ENCODE data around the gene FIP1L1.
"Not testable (repeated sequence)": the region's sequence is repeated elsewhere in the genome, so short reads cannot be mapped to it uniquely, and the experiment has no call there.

Gene FIP1L1

DNA sequence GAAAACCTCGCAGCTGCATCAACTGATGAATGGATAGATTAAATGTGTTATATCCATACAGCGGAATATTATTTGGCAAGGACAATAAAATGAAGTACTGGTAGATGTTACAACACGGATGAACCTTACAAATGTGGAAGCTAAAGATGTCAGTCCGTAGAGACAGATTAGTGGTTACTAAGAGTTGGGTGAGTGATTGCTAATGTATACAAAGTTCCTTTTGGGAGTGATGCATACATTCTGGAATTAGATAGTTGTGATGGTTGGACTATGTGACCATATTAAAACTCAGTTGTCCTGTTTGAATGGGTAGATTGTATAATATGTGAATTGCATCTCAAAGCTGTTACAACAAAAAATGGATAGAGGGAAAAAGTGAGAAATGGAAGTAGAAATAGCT, 2.8 kb downstream of the FIP1L1 start:
- no peak for DNase-seq

DNA sequence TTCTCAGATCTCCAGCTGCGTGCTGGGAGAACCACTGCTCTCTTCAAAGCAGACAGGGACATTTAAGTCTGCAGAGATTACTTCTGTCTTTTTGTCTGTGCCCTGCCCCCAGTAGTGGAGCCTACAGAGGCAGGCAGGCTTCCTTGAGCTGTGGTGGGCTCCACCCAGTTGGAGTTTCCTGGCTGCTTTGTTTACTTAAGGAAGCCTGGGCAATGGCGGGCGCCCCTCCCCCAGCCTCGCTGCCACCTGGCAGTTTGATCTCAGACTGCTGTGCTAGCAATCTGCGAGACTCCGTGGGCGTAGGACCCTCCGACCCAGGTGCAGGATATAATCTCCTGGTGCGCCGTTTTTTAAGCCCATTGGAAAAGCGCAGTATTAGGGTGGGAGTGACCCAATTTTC, 32.0 kb downstream of the FIP1L1 start:
- DNase-seq = not testable (repeated sequence)

DNA sequence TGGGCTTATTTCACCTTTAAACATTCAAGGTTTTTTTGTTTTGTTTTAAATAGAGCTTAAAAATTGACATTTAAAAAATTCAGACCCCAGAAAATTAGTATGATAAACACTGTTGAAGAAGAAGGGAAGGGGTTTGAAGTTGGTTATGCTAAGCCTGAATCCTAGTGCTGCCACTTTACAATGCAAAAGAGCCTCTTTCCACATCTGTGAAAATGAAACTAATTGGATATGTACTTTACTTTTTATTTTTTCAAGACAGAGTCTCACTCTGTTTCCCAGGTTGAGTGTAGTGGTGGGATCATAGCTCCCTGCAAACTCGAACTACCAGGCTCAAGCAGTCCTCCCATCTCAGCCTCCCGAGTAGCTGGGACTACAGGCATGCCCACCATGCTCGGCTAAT, 41.8 kb downstream of the FIP1L1 start:
- DNase-seq = no peak

DNA sequence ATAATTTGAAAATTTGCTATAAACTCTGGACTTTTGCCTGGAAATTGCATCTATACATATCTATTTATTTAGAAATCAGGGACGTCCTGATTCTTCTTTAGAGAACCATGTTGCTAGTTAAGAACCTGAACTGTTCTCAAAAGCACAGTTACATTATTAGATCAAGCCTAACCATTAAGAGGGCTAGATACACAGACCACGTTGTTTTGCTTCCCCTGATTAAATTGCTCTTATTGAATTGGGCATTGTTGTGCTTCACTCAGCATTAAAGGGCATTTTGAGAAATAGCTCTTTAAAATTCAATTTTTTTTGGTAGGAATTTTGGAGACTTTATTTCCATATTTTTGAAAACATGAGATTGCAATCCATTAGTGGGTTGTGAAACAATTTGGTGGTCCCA, 44.4 kb downstream of the FIP1L1 start:
- no peak for DNase-seq

DNA sequence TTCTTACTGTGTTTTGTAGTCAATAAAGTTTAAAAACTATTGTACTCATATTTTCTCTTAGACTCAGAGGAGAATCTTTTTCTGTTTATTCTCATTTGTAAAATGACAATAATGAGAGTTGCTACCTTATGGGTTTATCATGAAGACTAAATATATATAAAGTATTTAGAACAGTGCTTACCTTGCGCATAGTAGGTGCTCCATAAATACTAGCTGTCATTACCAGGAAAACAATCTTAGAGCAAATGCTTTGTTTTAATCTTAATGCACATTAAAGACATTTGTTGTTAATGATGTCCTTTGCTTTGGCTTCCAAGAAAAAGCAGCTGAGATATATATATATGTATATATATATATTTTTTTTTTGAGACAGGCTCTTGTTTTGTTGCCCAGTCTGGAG, 44.9 kb downstream of the FIP1L1 start:
- DNase-seq = no peak

DNA sequence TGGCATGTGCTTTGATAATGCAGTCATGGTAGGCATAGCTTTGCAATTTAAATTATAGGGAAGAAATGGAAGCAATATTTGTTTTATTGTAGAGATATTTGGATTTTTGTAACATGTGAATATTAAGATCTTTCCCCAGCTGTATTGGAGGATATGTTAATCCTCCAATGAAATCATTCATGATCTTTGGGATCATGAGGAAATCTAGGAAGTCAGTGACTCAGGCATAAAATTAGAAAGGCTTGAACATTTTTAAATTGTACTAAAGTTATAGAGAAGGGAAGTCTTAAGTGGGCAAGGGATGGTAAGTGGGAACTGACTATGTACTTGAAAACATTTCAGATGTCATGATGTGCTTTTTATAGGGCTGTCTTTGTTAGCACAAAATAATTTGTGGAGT, 46.8 kb downstream of the FIP1L1 start:
- no peak for DNase-seq

DNA sequence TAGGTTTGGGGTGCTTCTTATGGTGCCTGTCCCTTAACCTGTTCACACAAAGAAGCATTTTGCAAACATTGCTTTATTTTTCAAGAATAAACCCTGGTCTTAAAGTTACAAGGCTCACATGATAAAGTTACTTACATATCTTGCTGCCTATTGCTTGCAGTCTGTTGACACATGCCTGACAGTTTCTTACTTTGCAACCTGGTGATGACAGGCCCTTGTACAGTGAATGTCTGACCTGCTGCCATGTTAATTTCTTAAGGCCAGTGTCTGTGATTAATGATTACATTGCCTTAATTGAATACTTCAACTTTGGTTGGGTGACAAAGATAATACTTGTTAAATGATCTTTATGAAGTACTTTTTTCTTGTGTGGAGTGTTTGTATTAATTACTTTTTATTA, 49.9 kb downstream of the FIP1L1 start:
- DNase-seq = no peak

DNA sequence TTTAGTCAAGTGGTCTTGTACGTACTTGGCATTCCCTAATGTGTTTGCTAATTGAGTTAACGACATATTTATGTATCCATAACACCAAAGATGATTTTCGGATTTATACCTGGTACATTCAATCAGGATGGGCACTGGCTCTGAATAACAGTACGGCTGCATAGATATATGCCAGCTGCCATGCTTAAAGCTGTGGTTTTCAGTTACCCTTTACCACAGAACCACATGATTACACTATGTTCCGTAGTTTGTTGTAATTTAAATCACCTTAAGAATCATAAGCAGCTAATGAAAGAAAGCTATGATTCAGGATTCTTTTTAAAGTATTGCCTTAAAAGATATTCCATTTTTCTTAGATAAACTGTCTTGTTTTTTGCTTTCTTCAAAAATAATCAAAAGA, 53.6 kb downstream of the FIP1L1 start:
- no peak for DNase-seq

DNA sequence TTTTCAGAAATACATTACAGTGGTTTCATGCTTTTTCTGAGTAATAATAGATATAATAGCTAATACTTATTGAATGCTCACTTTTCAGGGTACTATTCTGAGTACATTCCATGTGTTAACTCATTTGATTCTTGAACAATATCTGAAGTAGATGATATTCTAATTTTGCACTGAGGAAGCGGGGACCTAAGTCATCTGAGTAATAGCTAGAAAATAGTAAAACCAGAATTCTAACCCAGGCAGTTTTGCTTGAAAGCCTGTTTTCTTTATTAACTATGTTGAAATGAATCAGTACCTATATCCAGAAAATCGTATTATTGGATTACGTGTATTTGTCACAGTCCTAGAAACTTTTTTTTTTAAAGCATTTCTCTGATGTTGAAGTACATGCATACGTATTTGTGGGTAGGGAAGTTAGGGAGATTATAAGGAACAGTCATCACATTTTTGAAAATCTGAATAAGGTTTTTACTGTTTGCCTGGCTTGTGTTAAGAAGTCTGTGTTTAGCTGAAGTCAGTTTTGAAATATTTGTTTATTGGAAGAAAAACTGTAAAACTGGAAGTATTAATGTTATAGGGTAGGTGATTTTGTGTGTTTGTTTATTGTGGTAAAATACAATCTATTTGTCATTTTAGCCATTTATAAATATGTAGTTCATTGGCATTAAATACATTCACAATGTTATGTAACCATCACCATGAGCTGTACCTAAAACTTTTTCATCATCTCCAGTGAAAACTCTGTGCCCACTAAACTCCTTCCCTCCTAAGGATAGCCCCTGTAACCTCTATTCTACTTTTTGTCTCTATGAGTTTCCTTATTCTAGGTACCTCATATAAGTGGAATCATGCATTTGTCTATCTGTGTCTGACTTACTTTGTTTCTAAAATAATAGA, 55.3 kb downstream of the FIP1L1 start:
- no peak for DNase-seq

DNA sequence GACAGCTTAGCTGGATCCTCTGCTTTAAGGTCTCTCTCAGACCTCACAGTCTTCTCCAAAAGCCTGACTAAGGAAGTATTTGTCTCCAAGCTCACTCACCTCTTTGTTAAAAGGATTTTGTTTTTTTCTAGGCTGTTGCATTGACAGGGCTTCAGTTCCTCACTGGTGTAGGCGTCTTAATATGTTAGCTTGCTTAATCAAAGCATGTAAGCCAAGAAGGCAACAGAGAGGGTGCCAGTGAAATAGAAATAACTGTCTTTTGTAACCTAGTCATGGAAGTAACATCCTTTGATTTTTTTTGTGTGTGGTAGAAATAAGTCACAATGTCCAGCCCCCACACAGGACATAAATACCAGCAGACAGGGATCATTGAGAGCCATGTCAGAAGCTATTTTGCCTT, 58.8 kb downstream of the FIP1L1 start:
- DNase-seq = no peak

DNA sequence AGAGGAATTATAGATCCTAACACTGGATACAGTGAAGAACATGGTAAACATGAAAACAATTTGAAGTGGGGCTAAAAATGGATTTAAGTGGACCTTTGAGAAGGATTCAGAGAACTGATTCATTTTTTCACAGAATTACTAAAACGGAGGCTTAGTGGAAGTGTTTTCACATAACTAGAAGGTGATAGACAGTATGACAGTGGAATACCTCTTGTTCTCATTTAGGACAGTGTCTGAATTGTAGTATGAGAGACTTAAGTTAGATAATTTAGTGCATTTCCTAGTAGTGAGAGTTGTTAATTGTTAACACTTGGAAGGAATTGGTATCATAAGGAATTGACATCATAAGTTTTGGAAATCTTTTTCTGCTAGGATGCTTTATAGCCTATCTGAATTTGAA, 64.1 kb downstream of the FIP1L1 start:
- DNase-seq = no peak

DNA sequence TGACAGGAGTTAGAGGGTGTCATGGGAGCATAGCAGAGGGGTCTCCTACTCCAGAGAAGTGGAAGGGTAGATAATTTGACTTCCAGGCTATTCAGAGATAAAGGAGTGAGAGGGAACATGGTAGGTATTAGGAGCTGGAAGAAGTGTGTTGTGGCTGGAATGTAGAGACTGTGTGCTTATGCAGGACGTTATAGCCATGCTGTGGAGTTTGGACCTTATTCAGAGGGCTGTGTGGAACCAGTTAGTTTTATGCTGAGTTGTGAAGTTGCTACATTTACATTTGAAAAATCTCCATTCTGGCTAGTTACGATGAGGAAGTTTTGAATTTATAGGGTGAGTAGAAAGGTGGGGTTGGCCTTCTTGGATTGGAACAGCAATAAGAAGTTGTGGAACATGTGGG, 67.5 kb downstream of the FIP1L1 start:
- no peak for DNase-seq

DNA sequence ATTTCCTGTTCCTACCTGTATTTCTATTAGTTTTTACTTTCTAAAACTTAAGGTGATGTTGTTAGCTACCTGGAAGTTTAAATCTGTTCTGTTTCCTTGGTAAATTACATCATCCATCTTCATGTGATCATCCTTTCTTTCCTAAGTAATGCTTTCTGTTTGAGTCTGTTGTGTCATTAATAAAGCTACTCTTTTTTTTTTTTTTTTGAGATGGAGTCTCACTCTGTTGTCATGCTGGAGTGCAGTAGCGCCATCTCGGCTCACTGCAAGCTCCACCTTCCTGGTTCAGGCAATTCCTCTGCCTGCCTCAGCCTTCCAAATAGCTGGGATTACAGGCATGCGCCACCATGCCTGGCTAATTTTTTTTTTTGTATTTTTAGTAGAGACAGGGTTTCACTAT, 73.3 kb downstream of the FIP1L1 start:
- no peak for DNase-seq

DNA sequence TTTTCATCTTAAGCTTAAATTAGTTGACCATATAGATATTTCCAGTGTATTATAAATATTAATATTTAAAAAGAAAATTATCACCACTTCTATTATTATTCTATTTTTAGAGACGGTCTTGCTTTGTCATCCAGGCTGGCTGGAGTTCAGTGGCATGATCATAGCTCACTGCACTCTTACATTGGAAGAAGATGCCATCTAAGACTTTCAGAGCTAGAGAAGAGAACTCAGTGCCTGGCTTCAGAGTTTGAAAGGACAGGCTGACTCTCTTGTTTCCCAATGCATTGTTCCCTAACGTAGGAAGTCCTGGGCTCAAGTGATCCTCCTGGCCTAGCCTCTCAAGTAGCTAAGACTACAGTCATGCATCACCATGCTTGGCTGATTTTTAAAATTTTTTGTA, 75.9 kb downstream of the FIP1L1 start:
- no peak for DNase-seq

DNA sequence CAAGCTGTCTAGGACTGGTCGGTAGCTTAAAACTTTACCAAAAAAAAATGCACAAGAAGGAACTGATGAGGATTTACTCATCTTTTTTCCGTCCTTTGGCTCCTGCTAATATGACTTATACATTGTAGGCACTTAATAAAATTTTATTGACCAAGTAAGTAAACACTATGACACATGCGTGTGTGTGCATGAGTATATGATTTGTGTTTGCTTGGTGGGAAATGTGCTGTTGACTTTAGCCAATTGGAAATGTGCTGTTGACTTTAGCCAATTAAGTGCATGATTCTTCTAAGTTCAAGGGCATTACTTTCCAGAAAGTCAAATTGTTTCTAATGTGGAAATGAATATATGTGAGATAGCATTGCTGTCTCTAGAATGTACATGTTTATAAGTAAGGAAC, 78.3 kb downstream of the FIP1L1 start:
- no peak for DNase-seq

DNA sequence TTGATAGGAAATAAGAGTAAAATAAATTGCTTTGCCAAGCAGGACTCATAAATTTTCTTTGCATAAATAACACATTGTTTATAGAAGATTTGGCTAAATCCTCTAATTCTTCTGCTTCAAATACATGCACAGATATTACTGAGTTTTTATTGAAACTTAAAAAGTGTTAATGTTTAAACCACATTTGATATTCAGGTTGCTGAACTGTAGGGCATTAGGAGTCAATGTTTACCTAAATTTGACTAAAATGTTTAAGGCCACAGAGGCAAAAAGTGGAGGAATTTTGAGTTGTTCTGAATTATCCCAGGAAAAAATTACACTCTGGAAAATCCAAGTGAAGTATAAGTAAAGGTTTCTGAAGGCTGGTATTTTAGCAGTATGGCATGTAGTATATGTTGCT, 78.7 kb downstream of the FIP1L1 start:
- DNase-seq = no peak

DNA sequence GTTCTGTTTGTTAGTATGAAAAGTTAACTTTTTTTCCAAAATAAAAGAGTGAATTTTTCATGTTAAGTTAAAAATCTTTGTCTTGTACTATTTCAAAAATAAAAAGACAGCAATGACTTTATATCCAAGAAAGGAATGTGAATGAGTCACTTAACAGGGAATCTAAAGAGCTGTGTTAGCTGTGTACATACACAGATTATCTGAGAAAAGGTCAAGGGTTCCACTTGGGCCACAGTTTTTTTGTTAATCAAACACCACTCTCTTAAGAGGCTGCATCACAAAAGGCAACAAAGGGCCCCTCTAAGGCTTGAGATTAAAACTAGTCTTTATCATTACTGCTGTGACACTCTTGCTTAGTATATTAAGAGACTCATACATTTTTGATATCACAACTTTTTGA, 82.1 kb downstream of the FIP1L1 start:
- no peak for DNase-seq

DNA sequence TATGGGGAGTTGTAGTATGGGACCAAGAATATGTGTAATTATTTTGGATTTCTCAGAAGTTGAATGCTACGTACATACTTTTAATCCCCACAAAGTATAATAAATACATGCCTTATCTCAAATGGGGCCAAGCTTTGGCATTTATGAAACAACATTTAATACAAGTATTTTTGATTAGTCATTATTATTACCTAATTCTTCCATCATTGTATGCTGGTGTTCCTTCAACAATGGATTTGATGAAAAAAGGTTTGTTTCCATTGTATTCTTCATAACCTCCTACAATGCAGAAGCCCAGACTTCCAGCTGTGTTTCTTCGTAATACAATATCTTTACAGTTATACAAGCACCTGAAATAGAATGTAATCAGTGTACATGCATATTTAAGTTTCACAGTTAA, 83.8 kb downstream of the FIP1L1 start:
- DNase-seq = no peak

DNA sequence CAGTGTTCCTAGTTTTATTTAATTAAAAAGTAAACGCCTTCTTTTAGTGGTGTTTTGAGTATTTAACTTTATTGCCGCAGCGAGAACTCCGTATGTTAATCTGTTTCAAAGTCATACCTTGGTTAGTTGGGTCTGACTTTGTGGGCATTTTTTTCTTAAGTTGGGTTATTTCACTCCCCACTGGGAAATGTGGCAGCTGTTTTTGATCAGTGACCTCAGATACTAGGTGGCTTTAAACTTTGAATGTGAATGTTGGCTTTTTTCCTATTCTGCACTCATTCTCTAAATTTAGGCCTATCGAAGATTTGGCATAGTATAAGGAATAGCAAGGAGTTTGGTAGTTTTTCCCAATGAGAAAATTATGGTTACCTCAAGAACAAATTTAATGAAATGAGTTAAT, 85.9 kb downstream of the FIP1L1 start:
- DNase-seq = no peak

DNA sequence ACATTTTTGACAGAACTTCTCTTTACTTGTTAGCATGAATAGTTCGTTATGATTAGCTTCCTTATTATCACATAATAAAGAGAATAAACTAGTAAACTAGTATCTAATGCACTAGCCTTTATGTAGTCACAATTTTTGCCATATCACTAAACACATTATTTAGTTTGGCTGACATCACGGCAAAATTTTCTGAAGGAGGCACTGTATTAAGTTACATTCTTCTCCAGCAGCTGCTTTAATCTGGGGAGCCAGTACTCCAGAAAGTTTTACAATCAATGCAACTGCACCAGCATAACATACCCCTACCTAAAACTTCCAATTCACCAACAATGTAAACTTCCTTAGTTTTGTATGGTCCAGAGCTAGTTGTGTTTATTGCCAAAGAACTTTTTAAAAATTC, 87.8 kb downstream of the FIP1L1 start:
- no peak for DNase-seq

DNA sequence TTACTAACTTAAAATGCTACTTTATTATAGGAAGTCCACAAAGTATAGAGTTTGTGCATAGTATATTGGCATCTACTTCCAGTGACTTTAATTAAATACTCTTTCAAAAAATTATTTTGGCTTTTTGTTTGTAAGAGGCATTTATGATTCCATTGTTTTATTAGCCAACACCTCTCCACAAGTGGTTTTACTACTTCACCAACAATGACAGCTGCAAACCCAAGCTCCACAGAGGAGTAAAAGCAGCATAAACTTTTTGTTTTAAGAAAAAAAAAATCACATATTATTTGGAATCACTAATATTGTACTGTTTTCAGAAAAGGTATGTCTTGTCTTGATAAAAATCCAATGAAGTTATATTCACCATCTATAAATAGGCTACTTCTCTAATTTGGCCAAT, 88.5 kb downstream of the FIP1L1 start:
- DNase-seq = no peak

DNA sequence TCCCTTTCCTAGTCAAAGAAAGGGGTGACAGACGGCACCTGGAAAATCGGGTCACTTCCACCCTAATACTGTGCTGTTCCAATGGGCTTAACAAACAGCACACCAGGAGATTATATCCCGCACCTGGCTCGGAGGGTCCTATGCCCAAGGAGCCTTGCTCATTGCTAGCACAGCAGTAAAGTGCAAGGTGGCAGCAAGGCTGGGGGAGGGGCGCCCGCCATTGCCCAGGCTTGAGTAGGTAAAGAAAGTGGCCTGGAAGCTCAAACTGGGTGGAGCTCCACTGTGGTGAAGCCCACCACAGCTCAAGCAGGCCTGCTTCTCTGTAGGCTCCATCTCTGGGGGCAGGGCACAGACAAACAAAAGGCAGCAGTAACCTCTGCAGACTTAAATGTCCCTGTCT, 89.1 kb downstream of the FIP1L1 start:
- not testable (repeated sequence) for DNase-seq

DNA sequence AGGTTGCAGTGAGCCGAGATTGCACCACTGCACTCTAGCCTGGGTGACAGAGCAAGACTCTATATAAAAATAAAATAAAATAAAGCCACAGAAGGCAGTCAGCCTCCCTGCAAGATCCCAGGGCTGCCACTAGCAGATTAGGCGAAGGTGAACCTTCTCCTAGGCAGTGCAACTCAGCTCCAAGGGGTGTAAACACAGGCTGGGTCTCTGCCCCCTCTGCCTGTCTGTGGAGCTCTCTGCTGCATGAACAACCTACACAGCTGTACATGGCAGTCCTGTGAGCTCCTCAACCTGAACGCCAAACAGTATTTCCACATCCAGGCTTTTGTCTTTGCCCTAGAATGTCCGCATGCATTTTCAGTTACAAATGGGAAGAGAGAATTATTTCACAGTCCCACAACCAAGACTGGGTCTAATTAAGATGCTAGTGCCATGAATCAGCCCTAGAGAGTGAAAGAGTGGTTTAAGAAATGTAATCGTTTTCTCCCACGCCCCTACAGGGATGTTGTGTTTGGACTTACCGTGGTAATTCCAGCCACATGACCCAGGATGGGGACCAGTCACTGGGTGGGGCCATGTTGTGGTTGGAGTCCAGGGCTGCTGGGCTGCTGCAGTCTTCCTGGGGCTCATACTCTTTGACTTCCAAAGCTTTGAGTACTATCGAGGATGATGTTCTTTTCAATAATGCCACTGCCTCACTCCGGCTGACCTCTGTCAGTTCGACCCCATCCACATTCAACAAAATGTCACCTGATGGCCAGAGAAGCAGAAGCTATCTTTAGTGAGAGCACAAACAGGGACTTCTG, 99.0 kb downstream of the FIP1L1 start:
- DNase-seq = no peak

DNA sequence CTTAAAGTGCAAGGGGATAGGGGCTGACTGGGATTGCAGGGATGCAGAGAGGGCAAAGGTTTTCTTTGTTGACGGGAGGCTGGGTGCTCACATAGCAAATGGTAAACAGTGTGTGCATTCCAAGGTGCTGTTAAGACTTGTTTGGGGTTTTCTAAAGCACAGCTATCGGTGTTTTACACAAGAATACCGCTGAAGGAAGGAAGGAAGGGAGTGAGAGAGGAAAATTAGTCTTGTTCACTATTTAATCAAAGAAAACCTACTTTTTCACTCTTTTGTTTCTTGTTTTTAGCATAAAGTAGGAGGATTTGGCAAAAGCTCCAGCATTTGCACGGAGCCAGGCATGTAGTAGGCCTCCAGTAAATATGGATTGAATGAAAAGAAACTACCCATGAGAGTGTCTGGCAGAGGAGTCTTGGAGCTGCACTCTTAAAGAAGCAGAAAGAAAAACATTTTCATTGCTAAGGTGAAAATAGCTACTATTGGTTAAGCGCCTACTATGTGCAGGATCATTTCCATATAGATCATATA, 99.7 kb downstream of the FIP1L1 start:
- DNase-seq = no peak

Data from T-helper 9 cell (primary cell).